ENCODE data around the gene TRIL.

Gene TRIL

DNA sequence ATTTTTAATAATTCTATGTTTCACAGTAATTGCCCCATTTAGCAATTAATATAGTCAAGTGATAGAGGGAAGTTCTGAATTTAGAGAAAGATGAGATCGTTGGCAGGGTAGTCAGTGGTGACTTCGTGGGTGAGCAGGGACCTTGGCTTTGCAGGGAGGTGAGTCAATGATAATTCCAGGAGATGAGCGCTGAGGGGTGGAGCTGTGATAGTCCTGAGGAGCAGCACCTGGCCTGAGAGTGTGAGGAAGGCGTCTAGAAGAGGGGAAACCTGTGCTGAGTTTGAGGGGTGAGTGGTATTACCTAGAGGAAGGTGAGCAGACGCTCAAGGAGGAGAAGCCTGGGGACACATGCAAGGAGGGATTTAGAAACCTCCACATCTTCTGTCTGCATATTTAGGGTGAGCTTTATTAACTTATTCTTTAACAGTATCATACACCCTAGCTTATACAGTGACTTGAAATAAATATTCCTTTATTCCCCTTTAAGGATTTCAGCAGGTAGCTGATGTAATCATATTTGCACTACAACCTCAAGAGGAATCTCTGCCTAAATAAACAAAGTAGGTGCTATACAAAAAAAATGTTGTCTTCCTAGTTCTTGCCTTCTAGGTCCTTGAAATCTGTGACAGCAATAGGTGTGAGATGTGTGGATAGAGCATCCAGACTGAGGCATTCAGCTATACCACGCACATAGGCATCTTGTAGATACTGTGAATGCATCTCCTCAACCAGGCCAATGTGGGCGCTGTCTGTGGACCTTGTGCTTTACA is 2.1 kb upstream of the TRIL start:
- H3K27ac ChIP-seq (ENCODE audit: extremely low read depth, low read depth, low read length): no peak overlapping the region
- CTCF ChIA-PET: interaction anchor here (0.6 to 1.2 kb wide), 6 partner anchors 12 to 216 kb away, joined by 3 to 5 read pairs (median 3); no protein-coding TSS in a partner anchor
- TF ChIP-seq, protein P1, sequence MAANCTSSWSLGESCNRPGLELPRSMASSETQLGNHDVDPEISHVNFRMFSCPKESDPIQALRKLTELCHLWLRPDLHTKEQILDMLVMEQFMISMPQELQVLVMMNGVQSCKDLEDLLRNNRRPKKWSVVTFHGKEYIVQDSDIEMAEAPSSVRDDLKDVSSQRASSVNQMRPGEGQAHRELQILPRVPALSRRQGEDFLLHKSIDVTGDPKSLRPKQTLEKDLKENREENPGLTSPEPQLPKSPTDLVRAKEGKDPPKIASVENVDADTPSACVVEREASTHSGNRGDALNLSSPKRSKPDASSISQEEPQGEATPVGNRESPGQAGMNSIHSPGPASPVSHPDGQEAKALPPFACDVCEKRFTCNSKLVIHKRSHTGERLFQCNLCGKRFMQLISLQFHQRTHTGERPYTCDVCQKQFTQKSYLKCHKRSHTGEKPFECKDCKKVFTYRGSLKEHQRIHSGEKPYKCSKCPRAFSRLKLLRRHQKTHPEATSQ (tag by site-specific recombination; IDR thresholded peaks at IDR 0.05): no peak
- no peak for TF ChIP-seq ZNF155 (tag by site-specific recombination; IDR thresholded peaks at IDR 0.05)
- no peak for TF ChIP-seq ZNF2 (tag by site-specific recombination; IDR thresholded peaks at IDR 0.05)
- TF ChIP-seq, protein P2, sequence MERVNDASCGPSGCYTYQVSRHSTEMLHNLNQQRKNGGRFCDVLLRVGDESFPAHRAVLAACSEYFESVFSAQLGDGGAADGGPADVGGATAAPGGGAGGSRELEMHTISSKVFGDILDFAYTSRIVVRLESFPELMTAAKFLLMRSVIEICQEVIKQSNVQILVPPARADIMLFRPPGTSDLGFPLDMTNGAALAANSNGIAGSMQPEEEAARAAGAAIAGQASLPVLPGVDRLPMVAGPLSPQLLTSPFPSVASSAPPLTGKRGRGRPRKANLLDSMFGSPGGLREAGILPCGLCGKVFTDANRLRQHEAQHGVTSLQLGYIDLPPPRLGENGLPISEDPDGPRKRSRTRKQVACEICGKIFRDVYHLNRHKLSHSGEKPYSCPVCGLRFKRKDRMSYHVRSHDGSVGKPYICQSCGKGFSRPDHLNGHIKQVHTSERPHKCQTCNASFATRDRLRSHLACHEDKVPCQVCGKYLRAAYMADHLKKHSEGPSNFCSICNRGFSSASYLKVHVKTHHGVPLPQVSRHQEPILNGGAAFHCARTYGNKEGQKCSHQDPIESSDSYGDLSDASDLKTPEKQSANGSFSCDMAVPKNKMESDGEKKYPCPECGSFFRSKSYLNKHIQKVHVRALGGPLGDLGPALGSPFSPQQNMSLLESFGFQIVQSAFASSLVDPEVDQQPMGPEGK (tag by site-specific recombination; IDR thresholded peaks at IDR 0.05): no peak
- TF ChIP-seq, protein P3, sequence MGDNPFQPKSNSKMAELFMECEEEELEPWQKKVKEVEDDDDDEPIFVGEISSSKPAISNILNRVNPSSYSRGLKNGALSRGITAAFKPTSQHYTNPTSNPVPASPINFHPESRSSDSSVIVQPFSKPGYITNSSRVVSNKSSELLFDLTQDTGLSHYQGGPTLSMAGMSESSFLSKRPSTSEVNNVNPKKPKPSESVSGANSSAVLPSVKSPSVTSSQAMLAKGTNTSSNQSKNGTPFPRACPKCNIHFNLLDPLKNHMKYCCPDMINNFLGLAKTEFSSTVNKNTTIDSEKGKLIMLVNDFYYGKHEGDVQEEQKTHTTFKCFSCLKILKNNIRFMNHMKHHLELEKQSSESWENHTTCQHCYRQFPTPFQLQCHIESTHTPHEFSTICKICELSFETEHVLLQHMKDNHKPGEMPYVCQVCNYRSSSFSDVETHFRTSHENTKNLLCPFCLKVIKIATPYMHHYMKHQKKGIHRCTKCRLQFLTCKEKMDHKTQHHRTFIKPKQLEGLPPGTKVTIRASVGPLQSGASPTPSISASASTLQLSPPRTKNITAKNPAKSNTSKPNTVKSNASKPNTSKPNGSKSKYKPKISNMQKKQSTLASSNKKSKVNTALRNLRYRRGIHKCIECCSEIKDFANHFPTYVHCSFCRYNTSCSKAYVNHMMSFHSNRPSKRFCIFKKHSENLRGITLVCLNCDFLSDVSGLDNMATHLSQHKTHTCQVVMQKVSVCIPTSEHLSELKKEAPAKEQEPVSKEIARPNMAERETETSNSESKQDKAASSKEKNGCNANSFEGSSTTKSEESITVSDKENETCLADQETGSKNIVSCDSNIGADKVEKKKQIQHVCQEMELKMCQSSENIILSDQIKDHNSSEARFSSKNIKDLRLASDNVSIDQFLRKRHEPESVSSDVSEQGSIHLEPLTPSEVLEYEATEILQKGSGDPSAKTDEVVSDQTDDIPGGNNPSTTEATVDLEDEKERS (tag by site-specific recombination; IDR thresholded peaks at IDR 0.05): no peak

GRCh38 chr7:28958980-28959347 is 834 bp upstream of the TRIL start:
- ChIA-PET POLR2A (no interaction called here), CTCF (interaction anchor here (0.9 kb wide), 1 partner anchor 37 kb away, joined by 3 read pairs; no protein-coding TSS in a partner anchor)

More for the DNA sequence above, 2.1 kb upstream of the TRIL start:
- Histone ChIP-seq H3K36me3 (ENCODE audit: control insufficient read depth in 2 of 2, insufficient read depth in 1 of 2, low read length in 2 of 2) (no peaks in the 10 kb centered on the region), H3K4me1 (ENCODE audit: control insufficient read depth, insufficient read depth, low read length) (no peaks in the 10 kb centered on the region), H3K9me3 (ENCODE audit: control insufficient read depth, insufficient read depth, low read depth, low read length) (no peaks in the 10 kb centered on the region), H3K4me3 (ENCODE audit: low read depth, low read length) (no peak overlapping the region)
- POLR2A ChIA-PET: no interaction called here

DNA sequence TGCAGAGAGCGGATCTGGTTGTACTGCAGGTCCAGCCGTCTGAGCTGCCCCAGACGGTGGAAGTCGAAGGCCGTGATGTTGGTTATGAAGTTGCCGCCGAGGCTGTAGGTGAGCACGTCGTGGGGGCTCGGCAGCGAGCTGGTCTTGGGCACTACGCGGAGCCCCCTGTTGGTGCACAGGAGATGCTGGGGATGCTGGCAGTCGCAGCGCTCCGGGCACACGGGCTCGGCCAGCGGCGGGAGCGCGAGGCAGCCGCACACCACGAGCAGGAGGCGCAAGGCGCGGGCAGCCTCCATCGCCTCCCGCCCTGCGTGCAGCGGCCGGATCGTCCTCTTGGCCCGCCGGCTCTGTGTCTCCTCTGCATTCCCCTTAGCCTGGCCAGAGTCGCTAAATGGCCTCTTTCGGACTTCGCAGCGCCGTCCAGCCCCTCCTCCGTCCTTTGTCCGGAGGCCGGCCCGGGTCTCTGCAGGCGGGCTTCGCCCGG is 337 bp downstream of the TRIL start:
- Histone ChIP-seq H3K27ac (ENCODE audit: extremely low read depth, low read depth, low read length) (no peak overlapping the region), H3K9me3 (ENCODE audit: control insufficient read depth, insufficient read depth, low read depth, low read length) (no peaks in the 10 kb centered on the region), H3K4me1 (ENCODE audit: control insufficient read depth, insufficient read depth, low read length) (no peaks in the 10 kb centered on the region), H3K4me3 (ENCODE audit: low read depth, low read length) (no peak overlapping the region), H3K36me3 (ENCODE audit: control insufficient read depth in 2 of 2, insufficient read depth in 1 of 2, low read length in 2 of 2) (no peaks in the 10 kb centered on the region)
- ChIA-PET POLR2A (no interaction called here), CTCF (interaction anchor here (0.7 to 6.0 kb wide), 12 partner anchors 10 to 880 kb away, joined by 3 to 86 read pairs (median 16); no protein-coding TSS in a partner anchor)
- TF ChIP-seq ZNF76 (tag by site-specific recombination; IDR thresholded peaks at IDR 0.05; ENCODE audit: borderline replicate concordance, low read depth) (no peak), ZNF146 (tag by site-specific recombination; IDR thresholded peaks at IDR 0.05) (no peak), ZNF626 (tag by site-specific recombination; IDR thresholded peaks at IDR 0.05) (no peak), KLF8 (tag by site-specific recombination; IDR thresholded peaks at IDR 0.05) (no peak), ZNF654 (tag by site-specific recombination; IDR thresholded peaks at IDR 0.05; ENCODE audit: low read depth) (no peak), ZNF776 (tag by site-specific recombination; IDR thresholded peaks at IDR 0.05; ENCODE audit: borderline replicate concordance) (no peak)
- TF ChIP-seq, protein P3 (tag by site-specific recombination; IDR thresholded peaks at IDR 0.05): no peak
- TF ChIP-seq, protein P4, sequence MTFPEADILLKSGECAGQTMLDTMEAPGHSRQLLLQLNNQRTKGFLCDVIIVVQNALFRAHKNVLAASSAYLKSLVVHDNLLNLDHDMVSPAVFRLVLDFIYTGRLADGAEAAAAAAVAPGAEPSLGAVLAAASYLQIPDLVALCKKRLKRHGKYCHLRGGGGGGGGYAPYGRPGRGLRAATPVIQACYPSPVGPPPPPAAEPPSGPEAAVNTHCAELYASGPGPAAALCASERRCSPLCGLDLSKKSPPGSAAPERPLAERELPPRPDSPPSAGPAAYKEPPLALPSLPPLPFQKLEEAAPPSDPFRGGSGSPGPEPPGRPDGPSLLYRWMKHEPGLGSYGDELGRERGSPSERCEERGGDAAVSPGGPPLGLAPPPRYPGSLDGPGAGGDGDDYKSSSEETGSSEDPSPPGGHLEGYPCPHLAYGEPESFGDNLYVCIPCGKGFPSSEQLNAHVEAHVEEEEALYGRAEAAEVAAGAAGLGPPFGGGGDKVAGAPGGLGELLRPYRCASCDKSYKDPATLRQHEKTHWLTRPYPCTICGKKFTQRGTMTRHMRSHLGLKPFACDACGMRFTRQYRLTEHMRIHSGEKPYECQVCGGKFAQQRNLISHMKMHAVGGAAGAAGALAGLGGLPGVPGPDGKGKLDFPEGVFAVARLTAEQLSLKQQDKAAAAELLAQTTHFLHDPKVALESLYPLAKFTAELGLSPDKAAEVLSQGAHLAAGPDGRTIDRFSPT (tag by site-specific recombination; IDR thresholded peaks at IDR 0.05): no peak

More at GRCh38 chr7:28958980-28959347, 834 bp upstream of the TRIL start:
- TF ChIP-seq ZBTB21 (tag by site-specific recombination; IDR thresholded peaks at IDR 0.05) (no peak), KLF17 (tag by site-specific recombination; IDR thresholded peaks at IDR 0.05) (no peak)
- H3K4me3 ChIP-seq (ENCODE audit: low read depth, low read length): no peak overlapping the region
- H3K36me3 ChIP-seq (ENCODE audit: control insufficient read depth in 2 of 2, insufficient read depth in 1 of 2, low read length in 2 of 2): no peaks in the 10 kb centered on the region
- H3K27ac ChIP-seq (ENCODE audit: extremely low read depth, low read depth, low read length): no peak overlapping the region
- H3K9me3 ChIP-seq (ENCODE audit: control insufficient read depth, insufficient read depth, low read depth, low read length): no peaks in the 10 kb centered on the region
- H3K4me1 ChIP-seq (ENCODE audit: control insufficient read depth, insufficient read depth, low read length): no peaks in the 10 kb centered on the region

All from HEK293 (cell line).